ENCODE data around the gene CSGALNACT2.

The CSGALNACT2 gene

DNA sequence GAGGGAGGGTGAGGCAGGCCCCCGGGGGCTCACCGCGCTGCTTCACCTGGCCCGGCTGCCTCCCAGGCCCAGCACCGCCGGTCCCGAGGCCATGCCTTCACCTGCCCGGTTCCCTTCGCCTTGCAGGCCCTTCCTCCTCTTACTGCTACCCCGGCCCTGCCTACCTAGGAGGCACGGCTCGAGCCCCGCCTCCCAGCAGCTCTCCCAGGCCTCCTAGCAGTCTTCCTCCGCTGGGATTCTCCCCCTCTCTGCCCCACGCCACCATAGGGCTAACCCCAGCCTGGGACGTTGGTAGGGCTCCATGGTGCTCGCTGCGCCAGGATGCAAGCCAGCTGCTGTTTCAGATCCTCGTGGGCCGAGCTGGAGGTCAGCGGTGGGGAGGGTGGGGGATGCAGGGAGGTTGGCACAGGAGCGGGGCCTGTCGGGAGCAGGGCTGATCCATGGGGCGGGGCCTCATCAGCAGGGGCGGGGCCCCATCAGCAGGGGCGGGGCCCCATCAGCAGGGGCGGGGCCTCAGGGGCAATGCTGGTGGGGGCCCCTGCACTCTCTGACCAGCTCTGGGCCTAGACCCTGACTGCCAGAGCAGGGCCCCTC, 65.3 kb downstream of the CSGALNACT2 start:
- no peaks in the 10 kb centered on the region for H3K27me3 ChIP-seq (ENCODE audit: insufficient read depth, low read length, poor library complexity)
- no peak overlapping the region for H3K4me3 ChIP-seq (ENCODE audit: low read depth in 1 of 2, low read length in 2 of 2)
- H3K27ac ChIP-seq (ENCODE audit: low read length) = no peak overlapping the region
- no peak for ATAC-seq (ENCODE audit: insufficient read depth, low read depth)
- H2AFZ ChIP-seq (ENCODE audit: low read depth, low read length) = no peak overlapping the region
- H3K36me3 ChIP-seq (ENCODE audit: insufficient read depth, low read length) = no peaks in the 10 kb centered on the region
- H4K20me1 ChIP-seq (ENCODE audit: insufficient read depth, low read length) = no peaks in the 10 kb centered on the region
- no peak for TF ChIP-seq EZH2 (IDR thresholded peaks at IDR 0.05; ENCODE audit: borderline replicate concordance, low read depth, low read length, severe bottlenecking)
- TF ChIP-seq, protein P1, sequence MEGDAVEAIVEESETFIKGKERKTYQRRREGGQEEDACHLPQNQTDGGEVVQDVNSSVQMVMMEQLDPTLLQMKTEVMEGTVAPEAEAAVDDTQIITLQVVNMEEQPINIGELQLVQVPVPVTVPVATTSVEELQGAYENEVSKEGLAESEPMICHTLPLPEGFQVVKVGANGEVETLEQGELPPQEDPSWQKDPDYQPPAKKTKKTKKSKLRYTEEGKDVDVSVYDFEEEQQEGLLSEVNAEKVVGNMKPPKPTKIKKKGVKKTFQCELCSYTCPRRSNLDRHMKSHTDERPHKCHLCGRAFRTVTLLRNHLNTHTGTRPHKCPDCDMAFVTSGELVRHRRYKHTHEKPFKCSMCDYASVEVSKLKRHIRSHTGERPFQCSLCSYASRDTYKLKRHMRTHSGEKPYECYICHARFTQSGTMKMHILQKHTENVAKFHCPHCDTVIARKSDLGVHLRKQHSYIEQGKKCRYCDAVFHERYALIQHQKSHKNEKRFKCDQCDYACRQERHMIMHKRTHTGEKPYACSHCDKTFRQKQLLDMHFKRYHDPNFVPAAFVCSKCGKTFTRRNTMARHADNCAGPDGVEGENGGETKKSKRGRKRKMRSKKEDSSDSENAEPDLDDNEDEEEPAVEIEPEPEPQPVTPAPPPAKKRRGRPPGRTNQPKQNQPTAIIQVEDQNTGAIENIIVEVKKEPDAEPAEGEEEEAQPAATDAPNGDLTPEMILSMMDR (IDR thresholded peaks at IDR 0.05; ENCODE audit: borderline replicate concordance, extremely low read depth, low read length, poor library complexity, severe bottlenecking) = no peak
- no peak overlapping the region for H3K4me2 ChIP-seq (ENCODE audit: insufficient read depth, low read length)
- H3K4me1 ChIP-seq (ENCODE audit: insufficient read depth, low read length) = no peaks in the 10 kb centered on the region
- H3K9ac ChIP-seq (ENCODE audit: low read depth, low read length) = no peak overlapping the region
- H3K79me2 ChIP-seq (ENCODE audit: insufficient read depth, low read length) = no peaks in the 10 kb centered on the region
- H3K9me3 ChIP-seq (ENCODE audit: insufficient read depth, low read length, severe bottlenecking) = no peaks in the 10 kb centered on the region
- DNase-seq = no peak

DNA sequence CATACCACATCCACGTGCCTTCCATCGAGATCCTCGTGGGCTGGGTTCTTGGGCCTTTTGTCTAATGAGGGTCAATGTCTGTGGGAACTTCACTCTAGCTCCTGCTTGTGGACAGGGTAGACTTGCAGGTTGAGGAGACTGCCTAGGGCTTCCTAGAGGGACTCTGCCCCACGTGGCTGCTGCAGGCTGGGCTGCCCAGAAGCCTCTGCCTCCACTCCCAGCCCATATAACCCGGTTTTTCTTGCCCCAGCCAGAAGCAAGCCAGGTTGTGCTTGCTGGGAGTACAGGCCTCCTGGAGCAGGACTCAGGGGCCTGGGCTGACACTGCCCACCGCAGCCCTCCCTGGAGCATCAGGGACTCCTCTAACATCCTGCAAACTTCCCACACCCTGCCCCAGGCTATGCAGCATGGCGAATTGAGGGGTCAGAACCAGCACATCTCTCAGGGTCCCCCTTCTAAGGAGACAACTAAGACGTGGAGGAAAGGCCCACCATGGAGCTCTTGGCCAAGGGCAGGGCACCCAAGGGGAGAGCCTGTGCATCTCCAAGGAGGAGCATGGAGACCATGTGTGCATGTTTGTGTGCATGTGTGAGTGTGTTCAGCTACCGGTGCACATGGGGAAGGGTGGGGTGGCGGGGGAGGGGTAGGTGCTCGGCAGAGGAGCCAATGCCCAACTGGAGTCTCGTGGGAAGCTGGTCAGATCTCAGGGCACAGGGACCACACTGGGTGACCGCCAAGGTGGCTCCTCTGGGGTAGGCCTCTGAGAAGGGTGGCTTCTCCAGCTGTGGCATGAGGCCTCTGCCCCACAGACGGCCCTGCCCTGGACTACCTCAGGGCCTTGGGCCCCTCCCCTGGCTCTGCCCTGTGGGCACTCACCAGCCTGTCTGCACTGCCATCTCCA, 66.0 kb downstream of the CSGALNACT2 start:
- Histone ChIP-seq H3K27ac (ENCODE audit: low read length) (no peak overlapping the region), H3K4me1 (ENCODE audit: insufficient read depth, low read length) (no peaks in the 10 kb centered on the region), H3K27me3 (ENCODE audit: insufficient read depth, low read length, poor library complexity) (no peaks in the 10 kb centered on the region), H3K9ac (ENCODE audit: low read depth, low read length) (no peak overlapping the region), H3K4me2 (ENCODE audit: insufficient read depth, low read length) (no peak overlapping the region), H3K9me3 (ENCODE audit: insufficient read depth, low read length, severe bottlenecking) (no peaks in the 10 kb centered on the region), H3K36me3 (ENCODE audit: insufficient read depth, low read length) (no peaks in the 10 kb centered on the region), H2AFZ (ENCODE audit: low read depth, low read length) (no peak overlapping the region; the same call in 1 of the 2 replicates), H3K4me3 (ENCODE audit: low read depth in 1 of 2, low read length in 2 of 2) (no peak overlapping the region), H3K79me2 (ENCODE audit: insufficient read depth, low read length) (no peaks in the 10 kb centered on the region), H4K20me1 (ENCODE audit: insufficient read depth, low read length) (no peaks in the 10 kb centered on the region)
- TF ChIP-seq, protein P1 (IDR thresholded peaks at IDR 0.05; ENCODE audit: borderline replicate concordance, extremely low read depth, low read length, poor library complexity, severe bottlenecking) = no peak
- no peak for TF ChIP-seq EZH2 (IDR thresholded peaks at IDR 0.05; ENCODE audit: borderline replicate concordance, low read depth, low read length, severe bottlenecking)
- DNase-seq (no peak), ATAC-seq (ENCODE audit: insufficient read depth, low read depth) (peak; percentile 15)

GRCh38 chr10:43204943-43205671, 66.9 kb downstream of the CSGALNACT2 start:
- no peak overlapping the region for H3K4me3 ChIP-seq (ENCODE audit: low read depth in 1 of 2, low read length in 2 of 2)
- no peak overlapping the region for H3K9ac ChIP-seq (ENCODE audit: low read depth, low read length)
- TF ChIP-seq EZH2 (IDR thresholded peaks at IDR 0.05; ENCODE audit: borderline replicate concordance, low read depth, low read length, severe bottlenecking) = no peak
- TF ChIP-seq, protein P1 (IDR thresholded peaks at IDR 0.05; ENCODE audit: borderline replicate concordance, extremely low read depth, low read length, poor library complexity, severe bottlenecking) = peak; percentile 84
- no peak overlapping the region; the same call in 1 of the 2 replicates for H2AFZ ChIP-seq (ENCODE audit: low read depth, low read length)
- H3K27ac ChIP-seq (ENCODE audit: low read length) = no peak overlapping the region
- H3K4me2 ChIP-seq (ENCODE audit: insufficient read depth, low read length) = no peak overlapping the region
- no peaks in the 10 kb centered on the region for H3K36me3 ChIP-seq (ENCODE audit: insufficient read depth, low read length)
- no peaks in the 10 kb centered on the region for H4K20me1 ChIP-seq (ENCODE audit: insufficient read depth, low read length)
- peak; percentile 84 for ATAC-seq (ENCODE audit: insufficient read depth, low read depth)
- no peaks in the 10 kb centered on the region for H3K79me2 ChIP-seq (ENCODE audit: insufficient read depth, low read length)
- peak; percentile 61 for DNase-seq
- H3K27me3 ChIP-seq (ENCODE audit: insufficient read depth, low read length, poor library complexity) = no peaks in the 10 kb centered on the region
- H3K9me3 ChIP-seq (ENCODE audit: insufficient read depth, low read length, severe bottlenecking) = no peaks in the 10 kb centered on the region
- H3K4me1 ChIP-seq (ENCODE audit: insufficient read depth, low read length) = no peaks in the 10 kb centered on the region

All from DND-41 (cell line).